ENCODE data around the gene TMEM217.

Gene TMEM217

DNA sequence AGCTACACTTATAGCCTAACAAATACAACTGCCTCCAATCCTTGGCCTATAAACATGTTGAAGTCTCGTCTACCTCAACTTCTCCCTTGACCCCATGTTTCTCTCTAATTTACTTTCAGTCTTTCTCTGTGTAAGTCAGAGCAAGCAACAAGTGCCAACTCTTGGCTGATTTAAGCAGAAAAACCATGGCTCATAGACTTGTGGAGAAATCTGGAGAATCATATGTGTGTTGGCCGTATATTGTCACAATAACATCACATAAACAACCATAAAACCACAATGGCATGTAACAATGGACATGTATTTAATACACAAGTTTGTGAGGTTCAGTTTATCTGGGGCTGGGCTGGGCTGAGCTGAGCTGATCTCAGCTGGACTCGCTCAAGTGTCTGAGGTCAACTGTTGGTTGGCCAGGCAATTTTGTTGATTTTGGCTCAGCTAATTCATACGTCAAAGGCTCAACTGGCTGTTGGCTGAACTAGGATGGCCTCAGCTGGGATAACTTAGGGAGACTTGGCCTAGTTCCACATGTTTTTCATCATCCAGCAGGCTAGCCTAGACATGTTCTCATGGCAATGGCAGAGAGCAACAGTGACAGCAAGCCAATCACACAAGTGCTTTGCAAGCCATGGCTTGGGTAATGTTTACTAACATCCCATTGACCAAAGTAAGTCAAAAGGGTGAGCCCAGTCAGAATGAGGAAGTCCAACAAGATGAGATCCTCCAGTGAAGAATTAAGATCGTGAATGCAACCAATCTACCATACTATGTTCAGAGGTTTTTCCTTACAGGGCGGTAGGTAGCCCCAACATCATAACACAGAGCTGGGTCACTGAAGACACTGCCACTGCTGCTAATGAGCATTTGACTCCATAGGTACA lies 13.3 kb downstream of the TMEM217 start:
- DNase-seq (ENCODE audit: low read depth), result peak; percentile 100

GRCh38 chr6:37243816-37244370 lies 14.1 kb downstream of the TMEM217 start:
- DNase-seq (ENCODE audit: low read depth), result no peak

GRCh38 chr6:37243131-37243815 lies 14.7 kb downstream of the TMEM217 start:
- DNase-seq (ENCODE audit: low read depth), result no peak

DNA sequence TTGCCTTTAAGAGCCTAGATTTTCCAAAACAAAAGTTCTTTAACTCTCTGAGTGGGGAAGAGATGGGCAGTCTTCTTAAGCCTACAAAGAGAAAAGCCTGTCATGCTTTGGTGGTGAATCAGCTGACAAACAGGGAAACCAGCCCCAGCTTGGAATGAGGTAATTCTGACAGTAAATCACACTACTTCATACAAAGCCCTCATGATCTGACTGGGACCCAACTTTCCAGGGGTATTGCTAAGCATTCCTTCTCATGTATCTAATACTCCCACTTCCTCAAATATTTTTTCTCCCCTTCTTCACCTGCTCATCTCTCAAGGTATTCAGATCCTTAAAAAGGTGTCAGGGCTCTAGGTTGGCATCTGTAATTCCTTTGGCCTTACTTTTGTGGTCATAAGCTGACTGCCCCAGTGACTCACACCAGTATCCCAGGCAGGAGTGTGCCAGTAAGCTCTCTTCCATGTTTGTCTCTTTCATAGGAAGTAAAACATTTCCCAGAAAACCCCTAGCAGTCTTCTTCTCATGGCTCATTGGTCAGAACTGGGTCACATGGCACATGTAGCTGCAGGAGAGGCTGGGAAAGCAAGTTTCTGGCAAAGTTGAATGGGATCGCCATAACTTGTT lies 15.4 kb downstream of the TMEM217 start:
- DNase-seq (ENCODE audit: low read depth), result peak; percentile 96

DNA sequence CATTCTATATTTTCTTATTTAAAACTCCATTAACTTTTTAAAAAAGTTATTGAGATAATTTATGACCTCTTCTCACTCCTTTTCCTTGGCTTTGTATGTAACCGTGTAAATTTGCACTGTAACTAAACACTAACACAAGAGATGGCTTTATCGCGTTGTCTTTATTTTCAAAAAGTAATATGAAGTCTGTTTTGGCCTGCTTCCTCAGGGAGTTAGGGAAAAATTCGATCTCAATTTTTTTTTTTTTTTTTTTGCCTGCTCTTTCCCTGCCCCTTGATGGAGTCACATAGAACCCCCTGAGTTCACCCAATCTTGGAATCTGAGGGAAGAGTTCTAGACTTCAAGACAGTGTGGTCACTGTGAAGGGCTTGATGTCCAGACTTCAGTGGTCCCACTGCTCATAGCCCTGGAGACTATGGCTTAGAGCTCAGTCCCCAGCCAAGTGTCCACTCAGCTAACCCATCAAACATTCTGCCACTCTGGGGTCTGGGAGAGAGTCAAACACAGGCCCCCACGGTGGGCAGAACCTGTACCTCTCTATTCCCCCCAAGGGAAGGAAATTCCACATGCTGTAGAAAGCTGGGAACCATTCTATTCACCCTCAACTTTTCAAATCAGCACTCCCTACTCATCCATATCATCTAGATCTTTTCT lies 16.0 kb downstream of the TMEM217 start:
- DNase-seq (ENCODE audit: low read depth), result no peak

GRCh38 chr6:37241131-37241530 lies 16.8 kb downstream of the TMEM217 start:
- DNase-seq (ENCODE audit: low read depth), result no peak

DNA sequence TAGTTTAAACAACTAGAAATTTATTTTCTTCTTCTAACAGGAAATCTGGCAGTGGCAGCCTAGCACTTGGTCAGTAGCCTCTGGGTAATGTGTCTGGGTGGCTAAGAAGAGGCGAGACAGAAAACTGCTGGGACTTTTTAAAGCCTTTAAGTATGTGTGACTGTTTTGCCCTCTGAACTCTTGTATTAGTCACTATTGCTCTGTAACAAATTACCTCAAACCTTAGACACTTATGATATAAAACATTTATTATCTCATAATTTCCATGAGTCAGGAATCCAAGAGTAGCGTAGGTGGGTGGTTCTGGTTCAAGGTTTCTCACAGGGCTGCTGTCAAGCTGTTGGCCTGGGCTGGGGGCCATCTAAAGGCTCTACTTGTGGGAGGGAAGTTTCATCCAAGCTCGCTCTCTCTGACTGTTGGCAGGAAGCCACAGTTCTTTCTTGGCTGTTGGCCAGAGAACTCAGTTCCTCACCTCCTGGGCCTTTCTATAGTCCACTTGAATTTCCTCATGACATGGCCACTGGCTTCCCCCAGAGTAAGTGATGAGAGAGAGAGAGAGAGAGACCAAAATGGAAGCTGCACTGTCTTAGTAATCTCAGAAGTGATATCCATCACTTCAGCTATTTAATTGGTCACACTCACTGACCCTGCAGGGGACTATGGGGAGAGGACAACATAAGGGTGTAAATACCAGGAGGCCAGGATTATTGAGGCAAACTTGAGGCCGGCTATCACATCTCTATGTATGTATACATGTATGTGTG lies 17.8 kb downstream of the TMEM217 start:
- peak; percentile 89 for DNase-seq (ENCODE audit: low read depth)

GRCh38 chr6:37239526-37239925 lies 18.4 kb downstream of the TMEM217 start:
- no peak for DNase-seq (ENCODE audit: low read depth)

DNA sequence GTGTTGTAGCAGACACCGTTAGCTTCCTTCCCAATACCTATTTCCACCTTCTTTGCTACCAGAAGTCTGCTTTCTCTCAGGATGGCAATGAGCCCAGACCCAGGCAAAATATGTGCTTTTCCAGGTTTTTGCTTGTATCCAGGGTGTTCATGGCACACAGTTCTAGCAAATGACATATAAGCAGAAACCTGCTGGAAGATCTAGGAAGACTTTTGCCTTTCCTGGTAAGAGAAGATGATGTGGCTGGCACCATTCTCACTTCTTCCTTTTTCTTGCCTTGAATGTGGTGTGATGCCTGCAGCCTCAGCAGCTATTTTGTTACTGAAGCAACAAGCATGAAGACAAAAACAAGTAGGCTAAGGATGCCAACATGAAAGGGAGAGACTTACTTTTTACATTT lies 19.6 kb downstream of the TMEM217 start:
- DNase-seq (ENCODE audit: low read depth), result no peak

DNA sequence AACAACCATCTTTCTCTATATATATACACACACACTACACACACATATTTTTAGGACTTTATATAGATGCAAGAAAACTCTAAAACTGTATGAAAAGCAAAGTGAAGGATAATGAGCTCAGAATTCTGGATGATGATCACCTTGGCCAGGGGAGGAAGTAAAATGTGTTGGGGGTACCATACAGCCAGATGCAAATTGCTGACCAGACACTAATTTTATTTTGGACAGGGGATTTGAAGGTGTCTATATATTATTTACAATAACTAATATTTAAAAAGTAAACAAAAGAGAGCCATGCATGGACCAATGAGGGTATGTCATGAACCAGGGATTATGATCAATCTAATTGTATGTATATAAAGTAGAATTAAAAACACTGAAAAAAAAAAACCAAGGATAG lies 20.2 kb downstream of the TMEM217 start:
- no peak for DNase-seq (ENCODE audit: low read depth)

- no peak for DNase-seq (ENCODE audit: low read depth)
Observed at GRCh38 chr6:37236921-37237320, 21.0 kb downstream of the TMEM217 start.

DNA sequence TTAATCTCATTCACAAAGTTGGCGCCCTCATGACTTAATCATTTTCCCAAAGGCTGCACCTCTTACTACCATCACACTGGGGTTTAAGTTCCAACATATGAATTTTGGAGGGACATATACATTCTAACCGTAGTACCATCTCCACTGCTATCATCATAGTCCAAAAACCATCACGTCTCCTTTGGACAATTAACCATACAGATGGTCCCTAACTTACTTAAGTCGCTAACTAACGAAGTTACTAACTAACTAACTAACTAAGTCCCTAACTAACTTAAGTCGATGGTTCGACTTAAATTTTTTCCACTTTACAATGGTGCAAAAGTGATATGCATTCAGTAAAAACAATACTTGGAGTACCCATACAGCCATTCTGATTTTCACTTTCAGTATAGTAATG lies 24.4 kb downstream of the TMEM217 start:
- DNase-seq (ENCODE audit: low read depth), result no peak

DNA sequence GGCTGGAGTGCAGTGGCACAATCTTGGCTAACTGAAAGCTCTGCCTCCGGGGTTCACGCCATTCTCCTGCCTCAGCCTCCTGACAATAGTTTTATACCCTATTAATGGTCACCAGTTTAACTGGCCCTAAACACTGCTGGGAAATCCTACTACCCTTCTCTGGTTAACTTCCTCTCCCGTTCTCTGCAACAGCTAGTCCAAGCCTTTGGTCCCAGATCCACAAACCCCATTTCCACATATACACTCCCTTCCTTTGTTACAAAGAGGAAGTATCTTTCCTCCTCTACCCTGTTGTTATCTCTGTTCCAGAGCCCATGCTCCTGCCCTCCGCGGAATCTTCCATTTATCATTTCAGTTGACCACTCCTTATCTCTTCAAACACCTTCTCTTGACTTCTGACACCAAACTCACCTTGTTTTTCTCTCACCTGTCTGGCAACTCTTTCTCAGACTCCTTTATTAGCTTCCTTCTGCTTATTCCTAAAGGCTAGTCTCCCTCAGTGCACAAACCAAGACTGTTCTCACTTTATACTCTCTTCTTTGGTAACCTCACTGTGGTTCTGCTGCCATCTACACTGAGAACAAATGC lies 25.4 kb downstream of the TMEM217 start:
- no peak for DNase-seq (ENCODE audit: low read depth)

DNA sequence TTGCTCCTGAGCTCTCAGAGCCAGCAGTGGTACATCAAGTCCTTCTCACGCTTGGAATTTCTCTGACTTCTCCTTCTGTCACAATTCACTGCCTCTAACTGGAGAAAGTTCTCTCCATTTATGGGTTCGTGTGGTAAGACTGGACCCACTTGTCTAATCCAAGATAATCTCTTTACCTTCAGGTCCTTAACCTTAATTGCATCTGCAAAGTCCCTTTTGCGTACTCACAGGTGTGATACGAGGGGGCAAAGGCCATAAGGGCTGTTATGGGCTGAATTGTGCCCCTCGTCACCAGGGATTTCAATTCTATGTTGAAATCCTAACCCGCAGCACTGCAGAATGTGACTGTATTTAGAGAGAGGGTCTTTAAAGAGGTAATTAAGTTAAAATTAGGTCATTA lies 27.8 kb downstream of the TMEM217 start:
- DNase-seq (ENCODE audit: low read depth), result no peak

- no peak for DNase-seq (ENCODE audit: low read depth)
Observed at GRCh38 chr6:37225350-37226169, 32.4 kb downstream of the TMEM217 start.

GRCh38 chr6:37222992-37223391 lies 35.0 kb downstream of the TMEM217 start:
- DNase-seq (ENCODE audit: low read depth), result no peak

GRCh38 chr6:37222125-37222967 lies 35.6 kb downstream of the TMEM217 start:
- DNase-seq (ENCODE audit: low read depth), result no peak

GRCh38 chr6:37221585-37222124 lies 36.3 kb downstream of the TMEM217 start:
- no peak for DNase-seq (ENCODE audit: low read depth)

DNA sequence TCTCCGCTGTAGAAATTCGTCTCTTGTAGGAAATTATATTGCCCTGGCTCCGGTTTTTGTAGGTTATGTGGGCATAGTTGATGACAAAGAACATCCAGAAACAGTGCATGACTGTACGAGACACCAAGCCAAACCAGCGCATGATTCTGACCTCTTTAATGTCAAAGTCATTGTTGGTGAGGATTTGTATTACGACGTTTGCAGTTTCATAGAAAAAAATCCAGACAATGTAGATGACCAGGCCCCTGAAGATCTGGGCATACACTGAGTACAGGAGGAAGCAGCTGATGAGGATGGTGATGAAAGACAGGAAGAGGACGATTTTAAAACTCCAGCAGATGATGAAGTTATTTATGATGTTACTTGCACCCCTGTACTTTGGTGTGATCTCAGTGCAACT lies 39.4 kb downstream of the TMEM217 start:
- DNase-seq (ENCODE audit: low read depth), result no peak
